ENCODE data around the gene RRP12. TPM values are rescaled to one million over a fixed set of nuclear protein-coding genes. Genes with fewer than 3 reads are reported as not detected.

Gene RRP12
- total RNA-seq, 1 donor from 2014 or later: 106 TPM

GRCh38 chr10:97396056-97396455 is 5.1 kb downstream of the RRP12 start:
- no peak for DNase-seq
- Mint-ChIP-seq H3K4me3 (no peak overlapping the region), H3K27me3 (no peaks in the 10 kb centered on the region), H3K9me3 (no peaks in the 10 kb centered on the region), H3K4me1 (peaks cover 10% of the 10 kb centered on the region), H3K36me3 (ENCODE audit: low read depth) (peaks cover 32% of the 10 kb centered on the region), H3K27ac (no peak overlapping the region)
- intact Hi-C loops (cut with micrococcal nuclease): no loop called here

- Mint-ChIP-seq H3K36me3 (ENCODE audit: low read depth) (peaks cover 49% of the 10 kb centered on the region), H3K4me1 (peaks cover 4% of the 10 kb centered on the region), H3K27ac (no peak overlapping the region), H3K27me3 (no peaks in the 10 kb centered on the region), H3K9me3 (no peaks in the 10 kb centered on the region), H3K4me3 (no peak overlapping the region)
- intact Hi-C loops (cut with micrococcal nuclease): no loop called here
- no peak for DNase-seq
Measured at GRCh38 chr10:97393034-97393573, 8.0 kb downstream of the RRP12 start.

- Mint-ChIP-seq H3K27me3 (no peaks in the 10 kb centered on the region), H3K4me1 (no peaks in the 10 kb centered on the region), H3K4me3 (no peak overlapping the region), H3K27ac (no peak overlapping the region), H3K9me3 (no peaks in the 10 kb centered on the region), H3K36me3 (ENCODE audit: low read depth) (peaks cover 50% of the 10 kb centered on the region)
- intact Hi-C loops (cut with micrococcal nuclease): no loop called here
- DNase-seq: no peak
Measured at GRCh38 chr10:97390091-97390490, 11.0 kb downstream of the RRP12 start.

- H3K4me3 Mint-ChIP-seq: no peak overlapping the region
- H3K27me3 Mint-ChIP-seq: no peaks in the 10 kb centered on the region
- intact Hi-C loops (cut with micrococcal nuclease): no loop called here
- no peak overlapping the region for H3K27ac Mint-ChIP-seq
- DNase-seq: no peak
- H3K9me3 Mint-ChIP-seq: no peaks in the 10 kb centered on the region
- H3K4me1 Mint-ChIP-seq: no peaks in the 10 kb centered on the region
- peaks cover 41% of the 10 kb centered on the region for H3K36me3 Mint-ChIP-seq (ENCODE audit: low read depth)
Measured at GRCh38 chr10:97388152-97388551, 13.0 kb downstream of the RRP12 start.

GRCh38 chr10:97385565-97385964 is 15.6 kb downstream of the RRP12 start:
- Mint-ChIP-seq H3K27ac (no peak overlapping the region), H3K9me3 (no peaks in the 10 kb centered on the region), H3K36me3 (ENCODE audit: low read depth) (peaks cover 44% of the 10 kb centered on the region), H3K4me1 (no peaks in the 10 kb centered on the region), H3K27me3 (no peaks in the 10 kb centered on the region), H3K4me3 (no peak overlapping the region)
- intact Hi-C loops (cut with micrococcal nuclease): no loop called here
- DNase-seq: no peak

- no peak overlapping the region for H3K27ac Mint-ChIP-seq
- intact Hi-C loops (cut with micrococcal nuclease): no loop called here
- no peaks in the 10 kb centered on the region for H3K4me1 Mint-ChIP-seq
- DNase-seq: no peak
- peaks cover 38% of the 10 kb centered on the region for H3K36me3 Mint-ChIP-seq (ENCODE audit: low read depth)
- H3K4me3 Mint-ChIP-seq: no peak overlapping the region
- H3K9me3 Mint-ChIP-seq: no peaks in the 10 kb centered on the region
- no peaks in the 10 kb centered on the region for H3K27me3 Mint-ChIP-seq
Measured at GRCh38 chr10:97384641-97385040, 16.5 kb downstream of the RRP12 start.

GRCh38 chr10:97384156-97384555 is 17.0 kb downstream of the RRP12 start:
- H3K27me3 Mint-ChIP-seq: no peaks in the 10 kb centered on the region
- H3K9me3 Mint-ChIP-seq: no peaks in the 10 kb centered on the region
- intact Hi-C loops (cut with micrococcal nuclease): no loop called here
- peaks cover 34% of the 10 kb centered on the region for H3K36me3 Mint-ChIP-seq (ENCODE audit: low read depth)
- no peak for DNase-seq
- H3K4me1 Mint-ChIP-seq: no peaks in the 10 kb centered on the region
- H3K4me3 Mint-ChIP-seq: no peak overlapping the region
- no peak overlapping the region for H3K27ac Mint-ChIP-seq

- intact Hi-C loops (cut with micrococcal nuclease): no loop called here
- no peak for DNase-seq
- no peak overlapping the region for H3K4me3 Mint-ChIP-seq
- peaks cover 28% of the 10 kb centered on the region for H3K36me3 Mint-ChIP-seq (ENCODE audit: low read depth)
- no peak overlapping the region for H3K27ac Mint-ChIP-seq
- no peaks in the 10 kb centered on the region for H3K4me1 Mint-ChIP-seq
- no peaks in the 10 kb centered on the region for H3K9me3 Mint-ChIP-seq
- H3K27me3 Mint-ChIP-seq: no peaks in the 10 kb centered on the region
Measured at GRCh38 chr10:97383159-97383558, 18.0 kb downstream of the RRP12 start.

- peaks cover 24% of the 10 kb centered on the region for H3K36me3 Mint-ChIP-seq (ENCODE audit: low read depth)
- DNase-seq: no peak
- H3K4me3 Mint-ChIP-seq: no peak overlapping the region
- no peak overlapping the region for H3K27ac Mint-ChIP-seq
- intact Hi-C loops (cut with micrococcal nuclease): no loop called here
- H3K9me3 Mint-ChIP-seq: no peaks in the 10 kb centered on the region
- no peaks in the 10 kb centered on the region for H3K27me3 Mint-ChIP-seq
- no peaks in the 10 kb centered on the region for H3K4me1 Mint-ChIP-seq
Measured at GRCh38 chr10:97381626-97382025, 19.5 kb downstream of the RRP12 start.

- intact Hi-C loops (cut with micrococcal nuclease): no loop called here
- Mint-ChIP-seq H3K27me3 (no peaks in the 10 kb centered on the region), H3K9me3 (no peaks in the 10 kb centered on the region), H3K27ac (no peak overlapping the region), H3K36me3 (ENCODE audit: low read depth) (peaks cover 25% of the 10 kb centered on the region), H3K4me1 (no peaks in the 10 kb centered on the region), H3K4me3 (no peak overlapping the region)
- DNase-seq: no peak
Measured at GRCh38 chr10:97380516-97380915, 20.6 kb downstream of the RRP12 start.

GRCh38 chr10:97378933-97379921 is 21.9 kb downstream of the RRP12 start:
- no peaks in the 10 kb centered on the region for H3K27me3 Mint-ChIP-seq
- H3K27ac Mint-ChIP-seq: no peak overlapping the region
- H3K9me3 Mint-ChIP-seq: no peaks in the 10 kb centered on the region
- intact Hi-C loops (cut with micrococcal nuclease): no loop called here
- H3K4me3 Mint-ChIP-seq: no peak overlapping the region
- no peak for DNase-seq
- H3K4me1 Mint-ChIP-seq: no peaks in the 10 kb centered on the region
- H3K36me3 Mint-ChIP-seq (ENCODE audit: low read depth): peaks cover 23% of the 10 kb centered on the region

- H3K27me3 Mint-ChIP-seq: no peaks in the 10 kb centered on the region
- no peak overlapping the region for H3K27ac Mint-ChIP-seq
- no peak overlapping the region for H3K4me3 Mint-ChIP-seq
- peaks cover 40% of the 10 kb centered on the region for H3K36me3 Mint-ChIP-seq (ENCODE audit: low read depth)
- no peaks in the 10 kb centered on the region for H3K4me1 Mint-ChIP-seq
- no peak for DNase-seq
- no peaks in the 10 kb centered on the region for H3K9me3 Mint-ChIP-seq
- intact Hi-C loops (cut with micrococcal nuclease): no loop called here
Measured at GRCh38 chr10:97376413-97376812, 24.7 kb downstream of the RRP12 start.

GRCh38 chr10:97373456-97373855 is 27.7 kb downstream of the RRP12 start:
- H3K4me1 Mint-ChIP-seq: no peaks in the 10 kb centered on the region
- no peaks in the 10 kb centered on the region for H3K27me3 Mint-ChIP-seq
- DNase-seq: no peak
- H3K27ac Mint-ChIP-seq: no peak overlapping the region
- H3K4me3 Mint-ChIP-seq: no peak overlapping the region
- no peaks in the 10 kb centered on the region for H3K9me3 Mint-ChIP-seq
- intact Hi-C loops (cut with micrococcal nuclease): no loop called here
- peaks cover 51% of the 10 kb centered on the region for H3K36me3 Mint-ChIP-seq (ENCODE audit: low read depth)

GRCh38 chr10:97372233-97372875 is 28.8 kb downstream of the RRP12 start:
- intact Hi-C loops (cut with micrococcal nuclease): no loop called here
- Mint-ChIP-seq H3K9me3 (no peaks in the 10 kb centered on the region), H3K27me3 (no peaks in the 10 kb centered on the region), H3K36me3 (ENCODE audit: low read depth) (peaks cover 48% of the 10 kb centered on the region), H3K4me3 (no peak overlapping the region), H3K27ac (no peak overlapping the region), H3K4me1 (no peaks in the 10 kb centered on the region)
- DNase-seq: no peak

Measured in activated CD4-positive, alpha-beta T cell treated with anti-CD3 and anti-CD28 coated beads, Interleukin-2, amount 10 ng/mL, durations not matched to agents 24 days and 14 days (primary cell).